ENCODE measurements around the gene CFAP46. TPM values are rescaled to one million over a fixed set of nuclear protein-coding genes. Genes with fewer than 3 reads are reported as not detected.

The CFAP46 gene
- total RNA-seq, 1 experiment from 2014 or later, result 1.6 TPM

- intact Hi-C loops (cut with micrococcal nuclease; ENCODE audit: unreplicated experiment), result no loop called here
Measured at GRCh38 chr10:132840698-132841614, 101.4 kb downstream of the CFAP46 start.

GRCh38 chr10:132839061-132839460, 103.3 kb downstream of the CFAP46 start:
- no peak overlapping the region for H3K27ac ChIP-seq (ENCODE audit: low read length)
- CTCF ChIA-PET, result no interaction called here
- intact Hi-C loops (cut with micrococcal nuclease; ENCODE audit: unreplicated experiment), result no loop called here
- H3K4me1 ChIP-seq (ENCODE audit: control insufficient read depth, insufficient read depth, low read length), result peaks cover 5% of the 10 kb centered on the region
- DNase-seq (ENCODE audit: low read depth, low spot score) (no peak), ATAC-seq (no peak)
- no peaks in the 10 kb centered on the region for H3K36me3 ChIP-seq (ENCODE audit: control insufficient read depth, insufficient read depth, low read length)
- no peak overlapping the region for H3K4me3 ChIP-seq (ENCODE audit: low read depth in 2 of 2, low read length in 2 of 2)
- no peak for TF ChIP-seq SIN3A (IDR thresholded peaks at IDR 0.05; ENCODE audit: borderline replicate concordance, insufficient read depth, low read depth, low read length)
- no peak for TF ChIP-seq REST (IDR thresholded peaks at IDR 0.05; ENCODE audit: insufficient read depth in 1 of 2, low read depth in 2 of 2, low read length in 1 of 2)
- no peak for TF ChIP-seq POLR2AphosphoS5 (IDR thresholded peaks at IDR 0.05; ENCODE audit: low read depth, low read length)
- TF ChIP-seq TCF7L2 (IDR thresholded peaks at IDR 0.05; ENCODE audit: low read depth, low read length), result no peak
- TF ChIP-seq CTCF (IDR thresholded peaks at IDR 0.05), result no peak
- H3K27me3 ChIP-seq (ENCODE audit: control insufficient read depth, insufficient read depth, low read length), result peaks cover 9% of the 10 kb centered on the region
- in situ Hi-C loops (cut with HindIII; ENCODE audit: low pct_unique_long_range_greater_than_20kb, low sequenced_read_pairs), result no loop called here
- no TSS peak for BruUV-seq (replicated peaks)
- POLR2A ChIA-PET, result no interaction called here
- H3K9me3 ChIP-seq (ENCODE audit: control insufficient read depth, insufficient read depth, low read depth, low read length), result peaks cover 11% of the 10 kb centered on the region; the same call in 1 of the 2 replicates

More at GRCh38 chr10:132840698-132841614, 101.4 kb downstream of the CFAP46 start:
- Histone ChIP-seq H3K36me3 (ENCODE audit: control insufficient read depth, insufficient read depth, low read length) (no peaks in the 10 kb centered on the region), H3K4me1 (ENCODE audit: control insufficient read depth, insufficient read depth, low read length) (peaks cover 5% of the 10 kb centered on the region), H3K9me3 (ENCODE audit: control insufficient read depth, insufficient read depth, low read depth, low read length) (peaks cover 11% of the 10 kb centered on the region; the same call in 1 of the 2 replicates), H3K27ac (ENCODE audit: low read length) (no peak overlapping the region), H3K4me3 (ENCODE audit: low read depth in 2 of 2, low read length in 2 of 2) (no peak overlapping the region), H3K27me3 (ENCODE audit: control insufficient read depth, insufficient read depth, low read length) (peaks cover 9% of the 10 kb centered on the region)
- TF ChIP-seq CTCF (IDR thresholded peaks at IDR 0.05), result no peak
- no peak for TF ChIP-seq REST (IDR thresholded peaks at IDR 0.05; ENCODE audit: insufficient read depth in 1 of 2, low read depth in 2 of 2, low read length in 1 of 2)
- no peak for TF ChIP-seq SIN3A (IDR thresholded peaks at IDR 0.05; ENCODE audit: borderline replicate concordance, insufficient read depth, low read depth, low read length)
- no peak for TF ChIP-seq TCF7L2 (IDR thresholded peaks at IDR 0.05; ENCODE audit: low read depth, low read length)
- DNase-seq (ENCODE audit: low read depth, low spot score), result no peak
- ChIA-PET POLR2A (no interaction called here), CTCF (interaction anchor here (0.5 kb wide), 1 partner anchor 47 kb away, joined by 5 read pairs; no protein-coding TSS in a partner anchor)
- in situ Hi-C loops (cut with HindIII; ENCODE audit: low pct_unique_long_range_greater_than_20kb, low sequenced_read_pairs), result no loop called here
- ATAC-seq, result no peak
- BruUV-seq (replicated peaks), result no TSS peak

All from Panc1 (cell line).